Small intestine (tissue), 7 donors: ENCODE measurements around the gene MICALL1. TPM values are rescaled to one million over a fixed set of nuclear protein-coding genes. Genes with fewer than 3 reads are reported as not detected.

Source experiments
- DNase-seq, 2 donors: peaks; one replicate each; pipeline versions ENCODE4 v3.0.0 to v3.0.0-alpha.2; 2013
- FAIRE-seq: peaks from 2 replicates; lab custom pipeline; 2012; peaks lifted over from hg19 to GRCh38; lab: Jason Lieb, UNC
- H3K27ac ChIP-seq, 3 donors: one replicate each; pipeline ENCODE4 v1.5.1; 2013; ENCODE audit warnings: low read length in 2 of 3, mild to moderate bottlenecking in 2 of 3, control low read depth in 1 of 3, inconsistent platforms in 1 of 3, low read depth in 1 of 3, moderate library complexity in 1 of 3
- H3K27me3 ChIP-seq, 3 donors: one replicate each; pipeline ENCODE4 v1.6.1; 2013; ENCODE audit warnings: low read length in 3 of 3, inconsistent platforms in 1 of 3; ENCODE audit not compliant: control insufficient read depth in 3 of 3, insufficient read depth in 3 of 3
- H3K36me3 ChIP-seq, 3 donors: one replicate each; pipeline ENCODE4 v1.6.1; 2013; ENCODE audit warnings: low read length in 3 of 3, inconsistent platforms in 1 of 3, low read depth in 1 of 3, mild to moderate bottlenecking in 1 of 3, moderate library complexity in 1 of 3; ENCODE audit not compliant: control insufficient read depth in 3 of 3, insufficient read depth in 2 of 3
- H3K4me1 ChIP-seq, 3 donors: one replicate each; pipeline ENCODE4 v1.6.1; 2013; ENCODE audit warnings: low read length in 2 of 3, inconsistent platforms in 1 of 3, low read depth in 1 of 3, mild to moderate bottlenecking in 1 of 3, moderate library complexity in 1 of 3; ENCODE audit not compliant: control insufficient read depth in 3 of 3, insufficient read depth in 2 of 3
- H3K4me3 ChIP-seq, 3 donors: one replicate each; pipeline ENCODE4 v1.5.1; 2013; ENCODE audit warnings: low read length in 3 of 3, control low read depth in 1 of 3, inconsistent platforms in 1 of 3, low read depth in 1 of 3, mild to moderate bottlenecking in 1 of 3, moderate library complexity in 1 of 3
- H3K9me3 ChIP-seq, 2 donors: one replicate each; pipeline ENCODE4 v1.6.1; 2013; ENCODE audit warnings: low read depth in 1 of 2, low read length in 1 of 2; ENCODE audit not compliant: control insufficient read depth in 2 of 2, insufficient read depth in 1 of 2
- WGBS, 3 donors: extraction: QIAGEN DNeasy Blood & Tissue Kit; methylation state at CpG; one replicate each; pipeline ENCODE4 v1.1.7; 2013; 5-methylcytosine and 5-hydroxymethylcytosine counted together
- polyA plus RNA-seq, 4 donors: library from polyadenylated mRNA; stranded (reverse) in 3 of 4; unstranded in 1 of 4; fragments of 200-250 nt in 3 of 4; fragments of 120-200 nt in 1 of 4; gene quantifications; one replicate each; pipeline versions ENCODE4 v1.2.1 to v1.2.3, GENCODE V29; 2013
- donor health status: healthy with polysubstance abuse.
- donor health status: control.
- donor health status: control.
- donor health status: Bipolar disorder and iron deficiency.
- donor health status: healthy.

Gene MICALL1
- polyA plus RNA-seq, 4 donors: 8.4 to 16.4 (median 10.1) TPM

DNA sequence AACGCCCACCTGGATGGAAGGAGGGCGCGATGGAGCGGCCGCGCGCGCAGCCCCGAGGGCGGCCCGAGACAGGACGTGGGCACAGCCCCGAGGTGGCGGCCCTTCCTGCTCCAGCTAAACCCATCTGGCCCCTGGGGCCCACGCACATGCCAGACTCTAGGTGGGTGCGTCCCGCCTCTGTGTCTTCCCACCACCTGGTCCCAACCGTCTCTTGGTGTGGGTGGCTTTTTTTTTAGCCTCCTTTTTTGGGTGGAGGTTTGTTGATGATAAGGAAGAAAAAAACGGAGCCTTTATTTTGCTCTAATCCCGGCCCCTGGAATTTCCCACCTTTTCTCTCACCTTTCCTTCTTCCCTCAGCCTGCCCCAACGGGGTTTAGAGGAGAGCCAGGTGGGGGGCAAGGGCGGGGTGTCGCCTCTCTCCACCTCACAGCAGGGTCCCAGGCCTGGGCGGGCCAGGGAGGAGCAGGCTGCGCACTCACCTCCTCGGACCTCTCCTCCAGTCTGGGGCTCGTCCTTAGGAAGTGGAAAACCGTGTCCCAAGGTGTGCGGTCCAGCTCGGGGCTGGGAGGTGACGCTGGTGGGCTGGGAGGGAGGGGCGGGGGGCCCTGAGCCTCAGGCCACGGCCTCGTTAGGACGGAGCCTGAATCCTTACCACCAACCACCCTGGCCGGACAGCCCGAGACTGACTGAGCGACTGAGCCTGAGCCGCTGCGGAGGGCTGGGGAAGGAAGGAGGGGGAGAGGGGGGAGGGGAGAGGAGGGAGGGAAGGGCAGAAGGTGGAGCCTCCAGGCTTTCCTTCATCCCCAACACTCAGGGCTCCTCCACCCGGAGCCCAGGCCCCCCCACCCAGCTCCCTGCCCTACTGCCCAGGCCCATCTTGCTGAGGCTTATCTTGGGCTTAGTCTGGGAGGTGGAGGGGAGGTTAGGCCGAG lies 78.0 kb downstream of the MICALL1 start, which contains the start of gene SOX10:
SOX10 (minus strand) TSS at position 696 of the 932 bp plus-strand sequence. CDS start 771 bp downstream, outside the sequence.
- Histone ChIP-seq H3K27me3 (peaks cover 0 to 18% (median 0%) of the 10 kb centered on the region in 3 donors), H3K4me1 (peaks cover 0 to 27% (median 10%) of the 10 kb centered on the region in 3 donors), H3K9me3 (no peaks in the 10 kb centered on the region), H3K27ac (no peak within 1 kb of the TSS), H3K4me3 (peak within 1 kb of the TSS in 1 of 3 donors; percentile 19), H3K36me3 (peaks cover 0 to 41% (median 0%) of the 10 kb centered on the region in 3 donors)
- no peak for FAIRE-seq
- 80 to 89% (median 88%) methylated on average over 29 to 42 of the region's 42 CpGs for WGBS, 3 donors
- DNase-seq: no peak

DNA sequence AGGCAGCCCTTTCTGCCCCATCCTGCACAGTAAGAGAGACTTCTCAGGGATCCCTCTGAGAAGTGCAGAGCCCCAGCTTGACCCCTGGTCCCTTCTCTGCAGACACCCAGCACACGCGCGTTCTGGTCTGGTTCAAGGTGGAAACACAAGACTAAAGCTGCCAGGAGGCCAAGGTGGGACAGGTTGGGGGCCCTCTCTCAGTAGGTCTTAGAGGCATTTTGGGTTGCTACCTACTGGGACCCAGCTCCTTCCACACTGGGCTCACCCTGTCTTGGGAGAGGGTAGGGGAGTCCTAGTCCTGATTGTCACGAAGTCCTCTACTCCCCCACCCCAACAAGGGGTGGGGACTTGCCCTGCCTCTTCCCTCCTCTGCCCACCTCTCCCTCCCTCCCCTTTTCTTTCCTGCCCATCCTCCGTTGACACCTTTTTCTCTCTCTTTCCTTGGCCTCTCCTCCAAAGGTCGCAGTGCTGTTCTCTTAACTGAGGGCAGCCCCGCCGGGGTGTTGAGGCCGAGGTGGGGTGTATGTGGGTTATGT lies 79.0 kb downstream of the MICALL1 start:
- no peak overlapping the region for H3K4me3 ChIP-seq
- FAIRE-seq (no peak), DNase-seq (no peak)
- 83 to 89% (median 86%) methylated on average over 9 of the region's 9 CpGs for WGBS, 3 donors
- H3K36me3 ChIP-seq: peaks cover 0 to 37% (median 0%) of the 10 kb centered on the region in 3 donors
- H3K4me1 ChIP-seq: peaks cover 0 to 27% (median 8%) of the 10 kb centered on the region in 3 donors
- no peak overlapping the region for H3K27ac ChIP-seq
- H3K9me3 ChIP-seq: no peaks in the 10 kb centered on the region
- H3K27me3 ChIP-seq: peaks cover 0 to 18% (median 0%) of the 10 kb centered on the region in 3 donors

DNA sequence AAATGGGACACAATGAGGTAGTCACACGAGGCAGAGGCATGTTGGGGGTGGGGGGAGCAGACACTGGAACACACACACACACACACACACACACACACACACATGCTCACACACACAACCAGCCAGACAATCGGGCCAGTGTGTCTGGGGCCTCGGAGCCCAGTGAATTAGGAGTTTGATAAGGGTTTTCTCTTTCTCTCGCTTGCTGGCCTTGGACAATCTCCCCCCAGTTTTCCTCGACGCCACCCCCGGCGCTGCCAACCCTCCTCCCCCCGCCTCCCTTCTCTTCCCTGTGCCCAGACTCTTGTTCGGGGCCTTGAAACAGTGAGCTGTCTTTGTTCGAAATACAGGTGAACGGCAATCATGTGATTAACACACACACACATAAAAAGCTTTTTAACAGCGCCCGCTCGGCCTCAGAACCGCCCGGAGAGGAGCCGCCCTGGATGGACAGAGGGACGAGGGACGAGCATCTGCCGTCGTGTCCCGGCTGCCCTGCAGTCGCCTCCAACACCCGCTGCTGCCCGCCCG lies 79.7 kb downstream of the MICALL1 start:
- Histone ChIP-seq H3K4me1 (peaks cover 0 to 23% (median 2%) of the 10 kb centered on the region in 3 donors), H3K27ac (no peak overlapping the region), H3K27me3 (peaks cover 0 to 18% (median 0%) of the 10 kb centered on the region in 3 donors), H3K9me3 (no peaks in the 10 kb centered on the region), H3K4me3 (no peak overlapping the region), H3K36me3 (peaks cover 0 to 30% (median 0%) of the 10 kb centered on the region in 3 donors)
- WGBS, 3 donors: 87 to 89% (median 88%) methylated on average over 26 to 27 of the region's 27 CpGs
- DNase-seq: no peak
- FAIRE-seq: no peak

DNA sequence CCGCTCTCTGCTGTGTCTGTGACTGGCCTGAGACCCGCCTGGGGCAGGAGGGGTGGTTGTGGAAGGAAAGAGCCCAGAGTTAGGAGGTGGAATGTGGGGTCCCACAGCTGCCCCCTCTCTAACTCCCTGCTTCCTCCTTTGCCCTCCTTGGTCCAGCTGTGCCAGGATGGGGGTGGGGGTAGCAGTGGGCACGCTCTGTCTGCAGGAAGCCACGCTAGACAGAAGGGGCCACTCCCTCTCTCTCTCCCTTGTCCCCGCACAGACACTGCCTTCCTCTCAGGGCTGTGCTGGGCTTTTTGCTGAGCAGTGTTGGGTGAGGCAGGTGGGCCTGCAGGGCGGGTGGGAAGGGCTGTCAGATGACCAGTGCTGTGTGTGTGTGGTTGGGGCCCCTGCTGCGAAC lies 80.3 kb downstream of the MICALL1 start:
- no peak for FAIRE-seq
- H3K4me1 ChIP-seq: peaks cover 0 to 18% (median 2%) of the 10 kb centered on the region in 3 donors
- no peaks in the 10 kb centered on the region for H3K9me3 ChIP-seq
- peaks cover 0 to 25% (median 0%) of the 10 kb centered on the region in 3 donors for H3K36me3 ChIP-seq
- 83 to 96% (median 85%) methylated on average over 6 to 7 of the region's 7 CpGs for WGBS, 3 donors
- H3K27me3 ChIP-seq: peaks cover 0 to 18% (median 0%) of the 10 kb centered on the region in 3 donors
- no peak overlapping the region for H3K27ac ChIP-seq
- no peak overlapping the region for H3K4me3 ChIP-seq
- DNase-seq: no peak

DNA sequence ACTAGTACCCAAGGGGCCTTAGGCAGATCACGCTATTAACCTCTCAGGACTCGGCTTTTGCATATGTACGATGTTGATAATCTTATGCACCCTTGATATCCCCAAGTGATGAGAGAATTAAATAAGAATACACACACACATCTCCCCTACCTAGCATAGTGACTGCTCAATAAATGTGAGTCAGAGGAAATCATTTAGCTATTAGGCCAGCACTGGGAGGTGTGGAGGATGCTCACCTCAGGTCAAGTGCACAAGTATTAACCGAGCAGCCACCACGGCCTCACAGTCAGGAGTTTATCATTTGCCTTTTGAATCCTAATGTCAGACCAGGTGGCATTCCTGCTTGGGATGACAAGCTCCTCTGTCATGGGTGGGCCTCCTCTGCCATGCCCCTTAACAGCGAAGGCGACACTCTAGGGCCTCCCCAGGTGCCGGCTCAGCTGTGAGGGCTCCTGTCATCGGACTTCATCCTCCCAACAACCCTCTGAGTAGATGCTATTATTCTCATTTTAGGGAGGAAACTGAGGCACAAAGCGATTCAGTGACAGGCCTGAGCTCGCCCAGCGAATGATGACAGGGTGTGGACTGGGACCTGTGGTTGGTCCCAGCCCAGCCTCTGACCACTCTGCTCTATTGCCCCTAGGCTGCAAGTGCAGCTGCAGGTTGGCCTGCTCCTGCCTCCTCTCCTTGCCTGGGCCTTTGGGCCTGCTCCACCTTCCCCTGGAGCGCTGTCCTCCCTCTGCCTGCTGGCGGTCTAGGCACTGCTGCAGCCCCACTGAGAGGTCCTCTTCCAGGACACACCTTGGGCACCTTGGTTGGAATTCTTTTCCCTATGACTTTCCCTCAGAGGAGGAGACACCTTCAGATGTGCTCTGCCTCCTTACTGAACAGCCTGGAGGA lies 83.3 kb downstream of the MICALL1 start:
- Histone ChIP-seq H3K27me3 (no peaks in the 10 kb centered on the region), H3K36me3 (peaks cover 0 to 21% (median 0%) of the 10 kb centered on the region in 3 donors), H3K27ac (no peak overlapping the region), H3K4me3 (no peak overlapping the region), H3K9me3 (no peaks in the 10 kb centered on the region), H3K4me1 (no peaks in the 10 kb centered on the region)
- DNase-seq (no peak), FAIRE-seq (no peak)
- 82 to 91% (median 90%) methylated on average over 14 of the region's 14 CpGs for WGBS, 3 donors

DNA sequence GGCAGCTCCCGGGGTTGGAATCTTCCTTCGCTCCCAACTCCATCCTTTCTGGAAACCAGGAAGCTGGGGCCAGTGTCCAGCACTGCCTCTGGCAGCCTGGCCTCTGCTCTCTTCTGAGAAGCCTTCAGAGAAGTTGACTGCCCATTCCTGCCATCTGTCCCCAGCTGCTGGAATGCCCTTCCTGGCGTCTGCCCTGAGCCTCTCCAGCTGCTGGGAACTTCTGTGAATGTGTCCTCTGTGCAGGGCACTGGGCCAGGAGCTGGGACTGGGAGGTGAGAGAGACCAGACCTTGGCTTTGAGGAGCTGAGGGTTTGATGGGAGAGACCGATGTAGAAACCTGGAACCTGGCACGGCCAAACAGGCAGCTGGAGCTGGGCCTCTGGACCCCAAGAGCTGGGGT lies 84.2 kb downstream of the MICALL1 start:
- FAIRE-seq: no peak

DNA sequence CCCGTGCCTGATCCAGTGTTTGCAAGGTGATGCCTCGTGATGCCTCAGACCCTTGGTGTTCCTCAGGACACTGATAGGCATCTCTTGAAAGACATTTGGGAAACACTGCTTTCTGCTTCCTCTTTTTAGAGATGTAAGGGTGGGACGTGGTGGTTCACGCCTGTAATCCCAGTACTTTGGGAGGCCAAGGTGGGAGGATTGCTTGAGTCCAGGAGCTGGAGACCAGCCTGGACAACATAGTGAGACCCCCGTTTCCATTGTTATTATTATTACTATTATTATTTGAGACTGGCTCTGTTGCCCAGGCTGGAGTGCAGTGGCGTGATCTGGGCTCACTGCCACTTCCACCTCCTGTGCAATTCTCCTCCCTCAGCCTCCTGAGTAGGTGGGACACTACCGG lies 84.8 kb downstream of the MICALL1 start:
- H3K27me3 ChIP-seq: no peaks in the 10 kb centered on the region
- WGBS, 3 donors: 85 to 91% (median 88%) methylated on average over 7 of the region's 7 CpGs
- DNase-seq (no peak), FAIRE-seq (no peak)
- H3K36me3 ChIP-seq: peaks cover 0 to 14% (median 0%) of the 10 kb centered on the region in 3 donors
- H3K4me3 ChIP-seq: no peak overlapping the region
- no peaks in the 10 kb centered on the region for H3K4me1 ChIP-seq
- no peak overlapping the region for H3K27ac ChIP-seq
- H3K9me3 ChIP-seq: no peaks in the 10 kb centered on the region

More for the DNA sequence above, 84.2 kb downstream of the MICALL1 start:
- Histone ChIP-seq H3K4me1 (no peaks in the 10 kb centered on the region), H3K27me3 (no peaks in the 10 kb centered on the region), H3K9me3 (no peaks in the 10 kb centered on the region), H3K27ac (no peak overlapping the region), H3K4me3 (no peak overlapping the region), H3K36me3 (peaks cover 0 to 16% (median 0%) of the 10 kb centered on the region in 3 donors)
- 60 to 74% (median 72%) methylated on average over 5 of the region's 5 CpGs for WGBS, 3 donors
- DNase-seq: no peak
